Fibroblast of mammary gland (primary cell): Measurements from ENCODE around the gene ULK3.

Experiments
- DNase-seq: peaks from one replicate; pipeline ENCODE4 v3.0.0-alpha.2; 2010; ENCODE audit warnings: low read depth
- H3K4me3 ChIP-seq: 2 replicates; pipeline ENCODE4 v1.5.1; 2011; ENCODE audit warnings: low read depth, mild to moderate bottlenecking, low read length, moderate library complexity; ENCODE audit not compliant: control insufficient read depth
- CTCF ChIP-seq: conservative IDR thresholded peaks from 2 replicates; pipeline ENCODE4 v1.5.1; 2011; ENCODE audit warnings: low read depth, low read length, inconsistent platforms; ENCODE audit not compliant: control insufficient read depth, insufficient read depth

The ULK3 gene

DNA sequence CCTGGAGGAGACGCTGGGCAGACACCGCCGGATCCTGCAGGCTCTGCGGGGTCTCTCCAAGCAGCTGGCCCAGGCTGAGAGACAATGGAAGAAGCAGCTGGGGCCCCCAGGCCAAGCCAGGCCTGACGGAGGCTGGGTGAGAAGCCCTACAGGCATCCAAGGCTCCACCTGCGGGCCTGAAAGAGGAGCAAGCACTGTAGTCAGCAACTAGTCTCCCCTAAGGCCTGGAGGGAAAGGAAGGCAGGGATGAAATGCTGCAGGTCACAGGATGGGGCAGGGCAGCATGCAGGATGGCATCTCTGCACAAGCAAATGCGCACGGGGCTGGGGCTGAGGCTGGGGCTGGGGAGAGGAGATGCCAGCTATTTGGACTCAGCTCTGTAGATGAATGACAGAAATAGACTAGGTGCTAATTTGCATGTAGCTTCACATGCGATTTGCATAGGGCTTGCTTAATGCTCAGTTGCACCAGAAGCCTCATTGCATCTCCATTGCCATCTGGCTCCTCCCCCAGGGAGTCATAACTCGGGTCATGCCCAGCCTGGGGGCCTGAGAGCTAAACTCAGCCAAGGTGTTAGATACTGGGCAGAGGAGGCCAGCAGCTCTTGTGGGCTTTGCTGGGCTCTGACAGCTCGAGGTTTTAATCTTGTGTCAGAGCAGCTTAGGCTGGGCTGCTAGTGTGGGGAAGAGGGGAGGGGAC lies 21.7 kb downstream of the ULK3 start:
- no peak for DNase-seq
- no peak for TF ChIP-seq CTCF
- H3K4me3 ChIP-seq, result no peak overlapping the region

- DNase-seq, result no peak
- H3K4me3 ChIP-seq, result no peak overlapping the region
- no peak for TF ChIP-seq CTCF
These were observed 22.9 kb downstream of the ULK3 start for GRCh38 chr15:74820056-74820455.

DNA sequence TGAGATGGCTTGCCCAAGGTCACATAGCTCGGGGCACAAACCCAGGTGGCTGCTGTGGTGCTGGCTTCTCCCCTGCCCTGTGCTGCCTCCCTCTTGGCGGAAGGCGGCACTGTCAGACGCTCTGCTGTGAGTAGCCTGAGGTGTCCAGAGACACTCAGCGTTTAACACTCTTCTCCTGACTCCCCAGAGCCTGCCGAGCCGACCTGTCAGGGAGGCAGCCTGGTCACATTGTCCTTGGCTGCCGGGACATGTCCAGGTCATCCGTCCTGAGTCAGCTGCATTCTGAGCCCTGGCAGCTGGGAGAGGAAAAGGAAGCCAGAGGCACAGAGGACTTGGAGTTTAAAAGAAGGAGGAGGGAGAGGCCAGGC lies 25.6 kb downstream of the ULK3 start:
- no peak overlapping the region for H3K4me3 ChIP-seq
- no peak for TF ChIP-seq CTCF
- DNase-seq, result no peak

DNA sequence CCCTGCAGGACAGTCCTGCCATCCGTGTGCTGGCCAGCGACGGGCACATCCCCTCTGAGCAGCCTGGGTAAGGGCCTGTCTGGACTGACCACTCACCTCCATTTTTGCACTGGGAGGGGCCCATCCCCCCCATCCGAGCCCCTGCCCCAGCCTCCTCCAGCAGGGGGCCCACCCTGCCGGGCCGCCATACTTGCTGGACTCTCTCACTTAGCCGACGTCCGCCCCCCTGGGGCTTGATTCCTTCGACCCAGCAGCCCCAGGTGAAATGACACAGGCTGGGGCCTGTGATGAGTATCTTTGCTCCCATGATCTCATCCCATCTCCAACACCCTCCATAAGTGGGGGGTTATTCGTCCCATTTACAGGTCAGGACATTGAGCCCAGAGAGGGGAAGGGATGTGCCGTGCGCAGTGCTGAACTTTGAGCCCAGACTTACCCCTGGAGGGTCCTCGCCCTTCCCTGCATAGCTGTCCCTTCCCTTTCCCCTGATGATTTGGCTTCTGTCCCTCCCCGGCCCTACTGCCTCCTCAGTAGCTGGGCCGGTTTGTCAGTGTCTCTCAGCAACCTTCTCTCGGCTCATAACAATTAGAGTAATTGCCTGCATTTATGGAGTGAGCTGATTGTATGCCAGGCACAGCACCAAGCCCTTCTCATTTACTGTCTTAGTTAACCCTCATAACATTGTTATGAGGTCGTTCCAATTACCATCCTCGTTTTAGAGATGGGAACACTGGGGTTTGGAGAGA lies 26.2 kb downstream of the ULK3 start:
- H3K4me3 ChIP-seq, result no peak overlapping the region
- DNase-seq, result no peak
- TF ChIP-seq CTCF, result no peak

DNA sequence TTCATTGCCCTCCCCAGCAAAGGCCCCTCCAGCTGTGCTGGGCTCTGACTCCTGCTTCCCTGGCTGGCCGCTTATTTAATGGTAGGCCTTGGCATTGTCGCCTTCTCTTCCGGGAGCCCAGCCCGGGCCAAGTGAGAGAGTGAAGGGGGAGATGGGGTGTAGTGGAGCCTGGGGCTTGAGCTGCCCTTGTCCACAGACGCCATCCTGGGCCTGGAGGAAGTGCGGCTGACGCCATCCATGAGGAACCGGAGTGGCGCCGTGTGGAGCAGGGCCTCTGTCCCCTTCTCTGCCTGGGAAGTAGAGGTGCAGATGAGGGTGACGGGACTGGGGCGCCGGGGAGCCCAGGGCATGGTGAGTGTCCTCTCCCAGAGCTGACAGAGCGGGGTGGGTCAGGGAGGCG lies 27.0 kb downstream of the ULK3 start:
- no peak overlapping the region for H3K4me3 ChIP-seq
- DNase-seq, result no peak
- TF ChIP-seq CTCF, result no peak

GRCh38 chr15:74815121-74815934 lies 27.6 kb downstream of the ULK3 start:
- no peak for DNase-seq
- TF ChIP-seq CTCF, result no peak
- H3K4me3 ChIP-seq, result no peak overlapping the region
